ENCODE measurements around the gene NYAP2. TPM values are rescaled to one million over a fixed set of nuclear protein-coding genes. Genes with fewer than 3 reads are reported as not detected.

The NYAP2 gene
- total RNA-seq, 2 donors from 2014 or later = not detected

- DNase-seq (ENCODE audit: low spot score) = no peak
- intact Hi-C loops (cut with DNase I) = no loop called here
Observed at GRCh38 chr2:225422145-225422544, 22.6 kb downstream of the NYAP2 start.

GRCh38 chr2:225425284-225425683, 25.8 kb downstream of the NYAP2 start:
- no peak for DNase-seq (ENCODE audit: low spot score)
- intact Hi-C loops (cut with DNase I) = no loop called here

DNA sequence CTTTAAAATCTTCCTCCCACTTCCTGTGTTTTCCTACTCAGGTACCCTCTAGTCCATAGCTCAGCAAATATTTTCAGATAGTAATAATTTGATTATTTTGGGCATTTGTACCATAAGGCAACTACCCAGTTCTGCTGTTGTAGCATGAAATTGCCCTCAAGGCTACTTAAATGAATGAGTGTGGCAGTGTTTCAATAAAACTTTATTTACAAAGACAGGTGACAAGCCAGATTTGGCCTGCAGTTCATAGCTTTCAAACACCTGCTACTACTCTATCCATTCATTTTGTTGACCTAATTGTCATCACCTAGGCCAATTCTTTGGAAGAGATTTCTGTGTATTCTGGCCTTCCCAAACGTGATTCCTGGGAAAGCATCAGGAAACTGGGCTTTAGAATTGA, 28.9 kb downstream of the NYAP2 start:
- no peak for DNase-seq (ENCODE audit: low spot score)
- intact Hi-C loops (cut with DNase I) = no loop called here

GRCh38 chr2:225429717-225430116, 30.2 kb downstream of the NYAP2 start:
- intact Hi-C loops (cut with DNase I) = no loop called here
- peak; percentile 72 for DNase-seq (ENCODE audit: low spot score)

DNA sequence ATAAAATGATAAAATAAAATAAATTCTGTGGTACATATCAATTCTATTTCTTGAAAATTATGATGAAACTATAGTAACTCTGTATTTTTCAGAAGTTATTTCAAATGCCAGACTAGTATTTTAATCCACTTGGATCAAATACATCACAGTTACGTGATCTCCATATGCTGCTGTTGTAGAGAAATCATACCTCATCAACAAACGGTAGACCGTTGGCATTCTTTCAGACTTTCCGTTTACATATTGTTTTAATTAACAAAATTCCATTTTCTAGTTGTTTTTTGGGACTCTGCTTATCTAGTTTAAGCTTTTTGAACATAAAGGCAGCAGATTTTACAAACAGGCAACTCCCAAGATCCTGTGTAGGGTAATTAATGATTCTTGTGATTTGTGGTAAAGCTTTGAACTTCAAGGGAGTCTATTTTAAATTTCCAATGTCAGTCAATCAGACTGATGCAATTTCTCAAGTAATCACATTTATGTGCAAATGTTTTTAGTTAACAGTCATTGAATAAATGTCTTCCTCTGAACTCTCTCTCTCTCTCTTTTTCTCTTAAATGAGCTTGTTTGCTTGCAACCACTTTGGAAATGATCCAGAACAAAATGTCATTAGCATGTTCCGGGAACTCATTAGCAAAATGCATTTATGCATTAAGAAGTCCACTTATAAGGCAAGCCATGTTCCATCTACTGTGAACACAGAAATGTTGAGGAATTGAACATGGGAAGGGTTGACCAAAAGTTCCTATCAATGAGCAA, 31.8 kb downstream of the NYAP2 start:
- intact Hi-C loops (cut with DNase I) = no loop called here

DNA sequence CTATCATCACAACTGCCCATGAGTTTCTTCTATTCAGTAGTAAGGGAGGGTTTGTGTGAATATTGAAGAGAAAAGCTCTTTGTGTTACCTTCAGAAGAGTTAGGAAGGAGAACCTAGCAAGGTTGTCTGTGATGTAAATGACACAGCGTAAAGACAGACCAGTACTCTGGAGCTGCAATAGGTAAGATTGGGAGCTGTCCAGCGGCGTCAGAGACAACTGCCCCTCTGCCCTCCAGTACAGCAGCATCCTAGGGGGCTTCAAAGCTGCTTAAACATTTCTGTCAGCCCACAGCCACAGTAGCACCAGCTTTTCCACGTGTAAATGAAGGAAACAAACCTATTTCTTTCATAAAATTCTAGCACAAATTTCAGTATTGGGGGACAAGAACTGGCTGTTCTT, 34.5 kb downstream of the NYAP2 start:
- DNase-seq (ENCODE audit: low spot score) = no peak
- intact Hi-C loops (cut with DNase I) = no loop called here

More for the DNA sequence above, 31.8 kb downstream of the NYAP2 start:
- DNase-seq (ENCODE audit: low spot score) = no peak

DNA sequence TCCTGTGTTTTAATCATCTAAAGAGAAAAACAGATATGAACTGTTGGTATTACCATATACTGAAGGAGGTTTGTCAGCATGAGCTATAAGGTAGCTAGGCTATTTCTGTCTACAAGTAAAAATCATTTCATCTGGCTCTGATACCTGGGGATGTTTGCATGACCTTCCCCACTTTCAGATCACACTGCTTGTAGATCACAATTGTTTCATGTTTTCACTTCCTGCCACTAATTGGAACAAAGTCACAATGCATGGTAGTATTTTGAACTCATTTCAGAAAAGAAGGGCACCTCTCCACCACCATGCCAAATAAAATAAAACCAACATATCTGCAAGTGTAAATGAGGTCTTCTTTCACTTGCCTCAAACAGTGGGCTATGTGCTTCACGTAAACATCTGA, 37.8 kb downstream of the NYAP2 start:
- intact Hi-C loops (cut with DNase I) = no loop called here
- no peak for DNase-seq (ENCODE audit: low spot score)

DNA sequence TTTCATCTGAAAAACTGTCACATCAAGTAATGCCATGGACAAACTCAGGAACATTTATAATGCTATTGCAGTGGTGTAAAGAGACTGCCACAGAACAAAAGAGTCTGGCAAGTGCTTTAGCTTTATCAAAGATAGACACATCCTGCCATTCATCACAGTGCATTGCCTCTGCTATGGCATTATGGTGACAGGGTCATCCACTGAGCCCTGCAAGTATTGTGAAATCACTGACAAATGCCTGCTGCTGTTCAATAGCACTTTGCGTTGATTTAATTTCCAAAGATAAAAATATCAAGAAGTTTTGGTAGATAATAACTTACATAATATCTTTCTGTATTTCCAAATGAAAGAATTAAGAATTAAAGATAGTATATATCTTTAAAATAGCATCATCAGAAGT, 38.7 kb downstream of the NYAP2 start:
- intact Hi-C loops (cut with DNase I) = no loop called here
- DNase-seq (ENCODE audit: low spot score) = no peak

- intact Hi-C loops (cut with DNase I) = no loop called here
Observed at GRCh38 chr2:225452677-225453076, 53.2 kb downstream of the NYAP2 start.

DNA sequence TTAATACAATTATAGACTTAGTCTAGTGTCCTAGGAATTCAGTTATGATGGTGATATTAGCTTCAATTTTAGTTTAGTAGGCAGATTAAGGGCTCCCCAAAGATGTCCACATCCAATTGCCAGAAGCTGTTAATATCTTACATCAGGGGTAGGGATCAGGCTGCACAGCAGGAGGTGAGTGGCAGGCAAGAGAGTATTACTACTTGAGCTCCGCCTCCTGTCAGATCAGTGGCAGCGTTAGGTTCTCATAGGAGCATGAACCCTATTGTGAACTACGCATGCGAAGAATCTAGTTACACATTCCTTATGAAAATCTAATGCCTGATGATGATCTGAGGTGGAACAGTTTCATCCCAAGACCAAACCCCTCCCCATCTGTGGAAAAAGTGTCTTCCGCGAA, 54.9 kb downstream of the NYAP2 start:
- intact Hi-C loops (cut with DNase I) = no loop called here
- no peak for DNase-seq (ENCODE audit: low spot score)

More at GRCh38 chr2:225452677-225453076, 53.2 kb downstream of the NYAP2 start:
- DNase-seq (ENCODE audit: low spot score) = no peak

GRCh38 chr2:225456619-225457260, 57.2 kb downstream of the NYAP2 start:
- intact Hi-C loops (cut with DNase I) = no loop called here
- no peak for DNase-seq (ENCODE audit: low spot score)

GRCh38 chr2:225457482-225457881, 58.0 kb downstream of the NYAP2 start:
- DNase-seq (ENCODE audit: low spot score) = no peak

GRCh38 chr2:225458431-225459117, 59.1 kb downstream of the NYAP2 start:
- intact Hi-C loops (cut with DNase I) = no loop called here
- DNase-seq (ENCODE audit: low spot score) = no peak

More at GRCh38 chr2:225457482-225457881, 58.0 kb downstream of the NYAP2 start:
- intact Hi-C loops (cut with DNase I) = no loop called here

DNA sequence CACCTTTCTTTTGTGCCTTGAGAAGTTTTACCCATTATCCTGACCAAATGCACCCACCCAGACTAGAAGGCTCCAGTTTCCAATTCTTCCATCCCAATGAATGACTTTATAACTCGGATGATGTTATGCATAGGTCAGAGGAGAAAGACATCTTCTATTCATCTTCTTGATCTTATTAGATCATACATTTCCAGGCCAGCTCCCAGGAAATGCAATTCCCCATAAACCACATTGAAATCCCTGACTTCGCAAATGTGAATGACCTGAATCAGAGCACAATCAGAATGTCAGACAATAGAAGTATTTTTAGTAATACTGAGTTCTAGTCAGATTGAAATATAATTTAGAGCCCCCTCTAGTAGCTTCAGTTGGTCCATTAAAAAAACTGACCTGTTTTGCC, 62.9 kb downstream of the NYAP2 start:
- DNase-seq (ENCODE audit: low spot score) = no peak
- intact Hi-C loops (cut with DNase I) = no loop called here

GRCh38 chr2:225462945-225463344, 63.4 kb downstream of the NYAP2 start:
- DNase-seq (ENCODE audit: low spot score) = no peak
- intact Hi-C loops (cut with DNase I) = no loop called here

DNA sequence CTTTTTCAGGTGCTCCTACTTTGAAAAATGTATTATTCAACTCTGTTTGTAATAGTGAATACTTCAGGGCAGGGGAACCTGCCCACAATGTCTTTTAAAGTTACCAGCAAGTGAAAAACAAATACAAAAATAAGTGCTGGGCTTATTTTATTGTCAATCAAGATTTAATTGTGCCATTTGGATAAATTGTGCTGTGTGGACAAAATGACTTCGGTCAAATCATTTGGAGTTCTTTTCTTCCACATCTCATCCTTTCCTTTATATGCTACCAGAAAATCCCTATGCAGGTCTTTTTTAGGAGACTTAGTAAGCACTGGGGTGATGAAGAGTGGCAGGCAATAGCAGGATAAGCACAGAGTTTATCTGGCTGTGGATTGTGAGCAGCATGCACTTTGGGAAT, 63.9 kb downstream of the NYAP2 start:
- intact Hi-C loops (cut with DNase I) = no loop called here
- no peak for DNase-seq (ENCODE audit: low spot score)

DNA sequence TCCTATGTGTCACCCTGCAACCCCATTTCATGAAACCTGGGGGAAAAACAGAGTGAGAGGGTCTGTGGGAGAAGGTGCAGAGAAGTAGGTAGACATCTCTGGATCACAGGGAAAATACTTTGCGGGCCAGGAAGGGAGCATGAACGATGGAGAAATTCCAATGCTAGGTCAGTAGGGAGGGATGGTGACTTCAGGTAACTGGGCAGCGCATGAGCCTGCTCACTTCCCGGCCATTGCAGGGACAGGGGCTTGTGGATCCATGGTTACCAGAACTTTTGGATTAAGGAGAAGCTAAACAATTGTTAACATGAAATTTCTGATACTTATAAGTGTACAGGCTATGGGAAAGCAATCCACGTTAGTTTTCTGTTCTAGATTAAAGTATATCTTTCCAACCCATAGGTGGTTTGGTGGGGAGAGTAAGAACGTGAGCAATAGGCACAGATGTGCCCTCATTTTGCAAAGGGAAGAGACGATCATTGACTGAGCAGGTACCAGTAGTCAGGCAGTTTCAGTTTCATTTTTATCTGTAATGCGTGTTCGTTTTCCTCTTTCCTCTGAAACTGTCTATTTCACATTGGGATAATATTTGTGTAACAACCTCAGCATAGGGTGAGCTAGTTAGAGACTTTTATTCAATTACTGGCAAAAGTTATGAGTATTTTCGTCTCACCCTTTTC, 65.0 kb downstream of the NYAP2 start:
- DNase-seq (ENCODE audit: low spot score) = no peak
- intact Hi-C loops (cut with DNase I) = no loop called here

- intact Hi-C loops (cut with DNase I) = no loop called here
- DNase-seq (ENCODE audit: low spot score) = no peak
Observed at GRCh38 chr2:225465827-225466226, 66.3 kb downstream of the NYAP2 start.

- intact Hi-C loops (cut with DNase I) = no loop called here
- no peak for DNase-seq (ENCODE audit: low spot score)
Observed at GRCh38 chr2:225466891-225467604, 67.5 kb downstream of the NYAP2 start.
